Measurements from ENCODE around the gene FBXO45. TPM values are rescaled to one million over a fixed set of nuclear protein-coding genes. Genes with fewer than 3 reads are reported as not detected.

The FBXO45 gene
- total and polyA plus RNA-seq, 9 of the 15 experiments (the other 6 are each of a cell fraction or from before 2014, with no cell fraction given) = 15.2 to 52.8 (median 37.0) TPM

GRCh38 chr3:196609805-196610515, 41.5 kb downstream of the FBXO45 start (continued):
- TF ChIP-seq NR2C2 (CRISPR knock-in tag; IDR thresholded peaks at IDR 0.05) (no peak), NR2C2 (tag; IDR thresholded peaks at IDR 0.05) (peak; percentile 49), ARID1B (IDR thresholded peaks at IDR 0.05) (0 out of 2 replicates have a peak, but pooled peaks have one; percentile 2), ZNF354B (CRISPR knock-in tag; IDR thresholded peaks at IDR 0.05) (no peak)

DNA sequence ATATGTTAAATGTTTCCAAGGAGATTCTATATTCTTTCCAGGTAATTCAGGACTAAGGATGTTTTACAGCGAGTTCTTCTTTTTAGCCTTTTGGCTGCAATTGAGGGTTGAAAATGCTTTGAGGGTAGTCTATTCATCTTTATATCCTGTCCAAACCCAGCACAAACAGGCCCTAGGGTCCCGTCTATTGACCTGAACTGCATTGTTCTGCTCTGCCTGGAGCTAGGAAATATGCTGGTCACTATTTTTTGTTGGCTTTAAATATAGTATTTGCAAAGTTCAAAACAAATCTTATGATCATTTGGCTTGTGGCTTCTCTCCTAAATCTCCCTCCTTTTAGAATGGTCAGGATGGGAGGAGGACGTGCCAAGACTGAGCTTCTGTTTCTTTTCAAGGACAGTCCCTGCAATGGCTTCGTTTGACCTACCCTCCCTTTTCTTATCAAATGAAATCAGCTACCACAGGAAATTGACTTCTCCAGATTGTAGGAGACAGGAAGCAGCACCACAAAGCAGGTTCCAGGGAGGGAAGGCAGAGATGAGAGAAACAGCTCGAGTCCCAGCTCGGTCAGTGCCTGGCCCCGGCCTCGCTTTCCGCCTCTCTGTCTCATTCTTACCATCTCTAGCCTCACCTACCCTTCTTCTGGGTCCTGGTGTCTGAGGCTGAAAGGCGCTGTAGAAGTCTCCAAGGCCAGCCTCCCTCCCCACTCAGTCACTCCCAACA, 43.5 kb downstream of the FBXO45 start:
- Histone ChIP-seq H3K9me3 (replicated peaks; ENCODE audit: control insufficient read depth, insufficient read depth, low read depth, low read length) (no peaks in the 10 kb centered on the region), H3K27ac (ENCODE audit: extremely low read depth, low read depth, low read length) (peak overlapping the region; percentile 23; the same call in 2 of the 3 replicates), H3K9ac (ENCODE audit: insufficient read depth in 1 of 2, low read depth in 2 of 2, low read length in 2 of 2) (peak overlapping the region; percentile 4 to 80; a peak in 2 of 4 replicates), H3K27me3 (ENCODE audit: control insufficient read depth in 2 of 2, insufficient read depth in 2 of 2, low read length in 2 of 2) (no peaks in the 10 kb centered on the region), H3K9me1 (ENCODE audit: control insufficient read depth, insufficient read depth, low read length) (no peaks in the 10 kb centered on the region), H3K36me3 (ENCODE audit: control insufficient read depth, insufficient read depth, low read length) (no peaks in the 10 kb centered on the region), H3K4me2 (ENCODE audit: insufficient read depth, low read length) (peak overlapping the region; percentile 54), H3K4me3 (no peak overlapping the region), H4K20me1 (replicated peaks; ENCODE audit: control insufficient read depth, insufficient read depth, low read length) (no peaks in the 10 kb centered on the region), H3K4me1 (replicated peaks in 1 of 2; ENCODE audit: control insufficient read depth in 2 of 2, insufficient read depth in 2 of 2, low read length in 2 of 2) (peaks cover 11 to 20% of the 10 kb centered on the region in 2 experiments), H2AFZ (ENCODE audit: low read depth, low read length) (peak overlapping the region; percentile 87), H3K79me2 (ENCODE audit: control insufficient read depth, insufficient read depth, low read length) (no peaks in the 10 kb centered on the region)
- in situ Hi-C loops (cut with MboI) = loop anchor here (5.0 kb wide), 1 partner anchor 70 kb away; no protein-coding TSS in a partner anchor
- BruUV-seq (replicated peaks) = no TSS peak
- 25% methylated on average over 10 of the region's 10 CpGs for WGBS (ENCODE audit: insufficient coverage, low coverage, missing lambda C conversion rate)
- intact Hi-C loops (cut with micrococcal nuclease) = no loop called here
- DNase-seq (ENCODE audit: extremely low read depth in 1 of 4, low spot score in 3 of 4) (peak; percentile 53 to 69 (median 58)), ATAC-seq (peak; percentile 75), FAIRE-seq (peak; percentile 84)
- ChIA-PET CTCF (ENCODE audit: low intra/inter-chr PET ratio) (interaction anchor here (1.4 kb wide), 1 partner anchor 73 kb away, joined by 4 read pairs; no protein-coding TSS in a partner anchor), POLR2A (interaction anchor here (1.0 to 1.6 kb wide), 3 partner anchors 15 to 100 kb away, joined by 3 to 6 read pairs (median 3); partner anchors contain the start of genes CEP19 and PIGX)
- TF ChIP-seq, protein P1, sequence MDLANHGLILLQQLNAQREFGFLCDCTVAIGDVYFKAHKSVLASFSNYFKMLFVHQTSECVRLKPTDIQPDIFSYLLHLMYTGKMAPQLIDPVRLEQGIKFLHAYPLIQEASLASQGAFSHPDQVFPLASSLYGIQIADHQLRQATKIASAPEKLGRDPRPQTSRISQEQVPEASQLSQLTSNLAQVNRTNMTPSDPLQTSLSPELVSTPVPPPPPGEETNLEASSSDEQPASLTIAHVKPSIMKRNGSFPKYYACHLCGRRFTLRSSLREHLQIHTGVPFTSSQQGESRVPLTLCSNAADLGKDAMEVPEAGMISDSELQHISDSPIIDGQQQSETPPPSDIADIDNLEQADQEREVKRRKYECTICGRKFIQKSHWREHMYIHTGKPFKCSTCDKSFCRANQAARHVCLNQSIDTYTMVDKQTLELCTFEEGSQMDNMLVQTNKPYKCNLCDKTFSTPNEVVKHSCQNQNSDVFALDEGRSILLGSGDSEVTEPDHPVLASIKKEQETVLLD (IDR thresholded peaks at IDR 0.05) = no peak
- TF ChIP-seq TRIM25 (IDR thresholded peaks at IDR 0.05; ENCODE audit: borderline replicate concordance) = no peak
- peak in 1 of 3 experiments; percentile 19 for TF ChIP-seq YY1 (IDR thresholded peaks at IDR 0.05; ENCODE audit: borderline replicate concordance in 1 of 3, control insufficient read depth in 1 of 3, extremely low read depth in 1 of 3, insufficient read depth in 3 of 3, insufficient read length in 1 of 3, insufficient replicate concordance in 2 of 3, low read depth in 1 of 3, low read length in 2 of 3)
- no peak for TF ChIP-seq KLF10 (CRISPR knock-in tag; IDR thresholded peaks at IDR 0.05)
- peak; percentile 59 for TF ChIP-seq EP300 (IDR thresholded peaks at IDR 0.05; ENCODE audit: low read length)
- TF ChIP-seq CBX1 (IDR thresholded peaks at IDR 0.05; ENCODE audit: low read depth) = 0 out of 2 replicates have a peak, but pooled peaks have one; percentile 56
- 0 out of 2 replicates have a peak, but pooled peaks have one; percentile 17 for TF ChIP-seq MTA2 (IDR thresholded peaks at IDR 0.05; ENCODE audit: low read depth)
- peak; percentile 29 for TF ChIP-seq POLR2B (IDR thresholded peaks at IDR 0.05; ENCODE audit: low read depth, partially characterized antibody)
- TF ChIP-seq ETV5 (CRISPR knock-in tag; IDR thresholded peaks at IDR 0.05; ENCODE audit: low read depth) = peak; percentile 78
- peak; percentile 62 for TF ChIP-seq SOX6 (IDR thresholded peaks at IDR 0.05)
- peak; percentile 63 for TF ChIP-seq CBFA2T3 (IDR thresholded peaks at IDR 0.05)
- no peak for TF ChIP-seq ZC3H8 (IDR thresholded peaks at IDR 0.05)
